ENCODE data around the gene MKNK1.

GRCh38 chr1:46551597-46552095 is 52.4 kb downstream of the MKNK1 start, which contains the start of gene KNCN:
- TF ChIP-seq NFE2L2 (IDR thresholded peaks at IDR 0.05; ENCODE audit: low read depth, low read length) (no peak), CEBPB (IDR thresholded peaks at IDR 0.05; ENCODE audit: low read depth, low read length) (no peak), RAD21 (IDR thresholded peaks at IDR 0.05; ENCODE audit: low read length) (no peak), SMC3 (IDR thresholded peaks at IDR 0.05; ENCODE audit: low read depth, low read length) (no peak), POLR2A (IDR thresholded peaks at IDR 0.05; ENCODE audit: low read depth, low read length) (no peak)
- TF ChIP-seq, protein P1, sequence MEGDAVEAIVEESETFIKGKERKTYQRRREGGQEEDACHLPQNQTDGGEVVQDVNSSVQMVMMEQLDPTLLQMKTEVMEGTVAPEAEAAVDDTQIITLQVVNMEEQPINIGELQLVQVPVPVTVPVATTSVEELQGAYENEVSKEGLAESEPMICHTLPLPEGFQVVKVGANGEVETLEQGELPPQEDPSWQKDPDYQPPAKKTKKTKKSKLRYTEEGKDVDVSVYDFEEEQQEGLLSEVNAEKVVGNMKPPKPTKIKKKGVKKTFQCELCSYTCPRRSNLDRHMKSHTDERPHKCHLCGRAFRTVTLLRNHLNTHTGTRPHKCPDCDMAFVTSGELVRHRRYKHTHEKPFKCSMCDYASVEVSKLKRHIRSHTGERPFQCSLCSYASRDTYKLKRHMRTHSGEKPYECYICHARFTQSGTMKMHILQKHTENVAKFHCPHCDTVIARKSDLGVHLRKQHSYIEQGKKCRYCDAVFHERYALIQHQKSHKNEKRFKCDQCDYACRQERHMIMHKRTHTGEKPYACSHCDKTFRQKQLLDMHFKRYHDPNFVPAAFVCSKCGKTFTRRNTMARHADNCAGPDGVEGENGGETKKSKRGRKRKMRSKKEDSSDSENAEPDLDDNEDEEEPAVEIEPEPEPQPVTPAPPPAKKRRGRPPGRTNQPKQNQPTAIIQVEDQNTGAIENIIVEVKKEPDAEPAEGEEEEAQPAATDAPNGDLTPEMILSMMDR (conservative IDR thresholded peaks at IDR 0.05; ENCODE audit: low read depth, low read length) = no peak
- TF ChIP-seq, protein P2, sequence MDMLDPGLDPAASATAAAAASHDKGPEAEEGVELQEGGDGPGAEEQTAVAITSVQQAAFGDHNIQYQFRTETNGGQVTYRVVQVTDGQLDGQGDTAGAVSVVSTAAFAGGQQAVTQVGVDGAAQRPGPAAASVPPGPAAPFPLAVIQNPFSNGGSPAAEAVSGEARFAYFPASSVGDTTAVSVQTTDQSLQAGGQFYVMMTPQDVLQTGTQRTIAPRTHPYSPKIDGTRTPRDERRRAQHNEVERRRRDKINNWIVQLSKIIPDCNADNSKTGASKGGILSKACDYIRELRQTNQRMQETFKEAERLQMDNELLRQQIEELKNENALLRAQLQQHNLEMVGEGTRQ (IDR thresholded peaks at IDR 0.05; ENCODE audit: low read depth, low read length) = no peak

All from IMR-90 (cell line).